DND-41 (cell line): ENCODE data around the gene NFKBIE.

Experiments
- CTCF ChIP-seq: IDR thresholded peaks from 2 replicates; pipeline ENCODE4 v1.5.1; 2012; ENCODE audit warnings: borderline replicate concordance, low read length, moderate library complexity, mild to moderate bottlenecking; ENCODE audit not compliant: poor library complexity, severe bottlenecking; ENCODE audit errors: extremely low read depth
- EZH2 ChIP-seq: IDR thresholded peaks from 3 replicates; pipeline ENCODE4 v1.6.1; 2012; ENCODE audit warnings: borderline replicate concordance, low read depth, mild to moderate bottlenecking, moderate library complexity, low read length, inconsistent platforms; ENCODE audit not compliant: severe bottlenecking

- TF ChIP-seq CTCF: no peak
- no peak for TF ChIP-seq EZH2
Measured at GRCh38 chr6:44271406-44271723, 6.0 kb upstream of the NFKBIE start.
